ENCODE measurements around the gene GPR139.

DNA sequence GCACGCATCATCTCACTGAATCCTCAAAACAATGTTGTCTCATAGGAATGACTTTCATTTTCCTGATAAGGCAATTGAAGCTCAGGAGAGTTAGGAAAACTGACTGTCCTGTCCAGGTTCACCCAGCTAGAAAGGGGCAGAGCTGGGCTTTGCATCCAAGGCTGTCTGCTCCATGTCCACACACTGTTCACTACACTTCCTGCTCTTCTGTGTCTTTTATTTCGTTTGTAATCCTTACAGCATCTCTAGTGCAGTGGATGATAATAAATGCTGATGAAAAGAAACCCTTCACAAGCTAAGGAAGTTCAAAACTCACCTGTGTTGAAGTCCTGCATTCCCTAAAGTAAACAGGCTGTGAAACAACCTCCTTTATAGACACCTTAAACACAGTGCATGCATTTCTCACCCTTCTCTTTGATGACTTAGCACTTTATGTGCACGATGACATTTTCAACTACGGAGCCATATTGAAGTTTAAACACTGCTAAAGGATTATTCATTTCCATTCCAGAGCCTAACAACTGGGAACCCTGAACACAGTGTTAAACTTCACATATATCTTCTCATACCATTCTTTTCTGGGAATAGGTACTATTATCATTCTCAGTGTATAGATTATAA is 31.0 kb upstream of the GPR139 start:
- TF ChIP-seq ZNF354C (tag by site-specific recombination; IDR thresholded peaks at IDR 0.05; ENCODE audit: borderline replicate concordance, low read depth) (no peak), TCF7L2 (IDR thresholded peaks at IDR 0.05; ENCODE audit: borderline replicate concordance, low read depth, low read length) (no peak), ZNF747 (tag by site-specific recombination; IDR thresholded peaks at IDR 0.05) (no peak), ZNF169 (tag by site-specific recombination; IDR thresholded peaks at IDR 0.05) (no peak)
- TF ChIP-seq, protein P1, sequence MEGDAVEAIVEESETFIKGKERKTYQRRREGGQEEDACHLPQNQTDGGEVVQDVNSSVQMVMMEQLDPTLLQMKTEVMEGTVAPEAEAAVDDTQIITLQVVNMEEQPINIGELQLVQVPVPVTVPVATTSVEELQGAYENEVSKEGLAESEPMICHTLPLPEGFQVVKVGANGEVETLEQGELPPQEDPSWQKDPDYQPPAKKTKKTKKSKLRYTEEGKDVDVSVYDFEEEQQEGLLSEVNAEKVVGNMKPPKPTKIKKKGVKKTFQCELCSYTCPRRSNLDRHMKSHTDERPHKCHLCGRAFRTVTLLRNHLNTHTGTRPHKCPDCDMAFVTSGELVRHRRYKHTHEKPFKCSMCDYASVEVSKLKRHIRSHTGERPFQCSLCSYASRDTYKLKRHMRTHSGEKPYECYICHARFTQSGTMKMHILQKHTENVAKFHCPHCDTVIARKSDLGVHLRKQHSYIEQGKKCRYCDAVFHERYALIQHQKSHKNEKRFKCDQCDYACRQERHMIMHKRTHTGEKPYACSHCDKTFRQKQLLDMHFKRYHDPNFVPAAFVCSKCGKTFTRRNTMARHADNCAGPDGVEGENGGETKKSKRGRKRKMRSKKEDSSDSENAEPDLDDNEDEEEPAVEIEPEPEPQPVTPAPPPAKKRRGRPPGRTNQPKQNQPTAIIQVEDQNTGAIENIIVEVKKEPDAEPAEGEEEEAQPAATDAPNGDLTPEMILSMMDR (tag by site-specific recombination; IDR thresholded peaks at IDR 0.05): no peak
- TF ChIP-seq, protein P2, sequence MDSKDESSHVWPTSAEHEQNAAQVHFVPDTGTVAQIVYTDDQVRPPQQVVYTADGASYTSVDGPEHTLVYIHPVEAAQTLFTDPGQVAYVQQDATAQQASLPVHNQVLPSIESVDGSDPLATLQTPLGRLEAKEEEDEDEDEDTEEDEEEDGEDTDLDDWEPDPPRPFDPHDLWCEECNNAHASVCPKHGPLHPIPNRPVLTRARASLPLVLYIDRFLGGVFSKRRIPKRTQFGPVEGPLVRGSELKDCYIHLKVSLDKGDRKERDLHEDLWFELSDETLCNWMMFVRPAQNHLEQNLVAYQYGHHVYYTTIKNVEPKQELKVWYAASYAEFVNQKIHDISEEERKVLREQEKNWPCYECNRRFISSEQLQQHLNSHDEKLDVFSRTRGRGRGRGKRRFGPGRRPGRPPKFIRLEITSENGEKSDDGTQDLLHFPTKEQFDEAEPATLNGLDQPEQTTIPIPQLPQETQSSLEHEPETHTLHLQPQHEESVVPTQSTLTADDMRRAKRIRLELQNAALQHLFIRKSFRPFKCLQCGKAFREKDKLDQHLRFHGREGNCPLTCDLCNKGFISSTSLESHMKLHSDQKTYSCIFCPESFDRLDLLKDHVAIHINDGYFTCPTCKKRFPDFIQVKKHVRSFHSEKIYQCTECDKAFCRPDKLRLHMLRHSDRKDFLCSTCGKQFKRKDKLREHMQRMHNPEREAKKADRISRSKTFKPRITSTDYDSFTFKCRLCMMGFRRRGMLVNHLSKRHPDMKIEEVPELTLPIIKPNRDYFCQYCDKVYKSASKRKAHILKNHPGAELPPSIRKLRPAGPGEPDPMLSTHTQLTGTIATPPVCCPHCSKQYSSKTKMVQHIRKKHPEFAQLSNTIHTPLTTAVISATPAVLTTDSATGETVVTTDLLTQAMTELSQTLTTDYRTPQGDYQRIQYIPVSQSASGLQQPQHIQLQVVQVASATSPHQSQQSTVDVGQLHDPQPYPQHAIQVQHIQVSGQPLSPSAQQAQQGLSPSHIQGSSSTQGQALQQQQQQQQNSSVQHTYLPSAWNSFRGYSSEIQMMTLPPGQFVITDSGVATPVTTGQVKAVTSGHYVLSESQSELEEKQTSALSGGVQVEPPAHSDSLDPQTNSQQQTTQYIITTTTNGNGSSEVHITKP (tag by site-specific recombination; IDR thresholded peaks at IDR 0.05): no peak
- TF ChIP-seq, protein P3, sequence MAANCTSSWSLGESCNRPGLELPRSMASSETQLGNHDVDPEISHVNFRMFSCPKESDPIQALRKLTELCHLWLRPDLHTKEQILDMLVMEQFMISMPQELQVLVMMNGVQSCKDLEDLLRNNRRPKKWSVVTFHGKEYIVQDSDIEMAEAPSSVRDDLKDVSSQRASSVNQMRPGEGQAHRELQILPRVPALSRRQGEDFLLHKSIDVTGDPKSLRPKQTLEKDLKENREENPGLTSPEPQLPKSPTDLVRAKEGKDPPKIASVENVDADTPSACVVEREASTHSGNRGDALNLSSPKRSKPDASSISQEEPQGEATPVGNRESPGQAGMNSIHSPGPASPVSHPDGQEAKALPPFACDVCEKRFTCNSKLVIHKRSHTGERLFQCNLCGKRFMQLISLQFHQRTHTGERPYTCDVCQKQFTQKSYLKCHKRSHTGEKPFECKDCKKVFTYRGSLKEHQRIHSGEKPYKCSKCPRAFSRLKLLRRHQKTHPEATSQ (tag by site-specific recombination; IDR thresholded peaks at IDR 0.05): no peak
- TF ChIP-seq, protein P4, sequence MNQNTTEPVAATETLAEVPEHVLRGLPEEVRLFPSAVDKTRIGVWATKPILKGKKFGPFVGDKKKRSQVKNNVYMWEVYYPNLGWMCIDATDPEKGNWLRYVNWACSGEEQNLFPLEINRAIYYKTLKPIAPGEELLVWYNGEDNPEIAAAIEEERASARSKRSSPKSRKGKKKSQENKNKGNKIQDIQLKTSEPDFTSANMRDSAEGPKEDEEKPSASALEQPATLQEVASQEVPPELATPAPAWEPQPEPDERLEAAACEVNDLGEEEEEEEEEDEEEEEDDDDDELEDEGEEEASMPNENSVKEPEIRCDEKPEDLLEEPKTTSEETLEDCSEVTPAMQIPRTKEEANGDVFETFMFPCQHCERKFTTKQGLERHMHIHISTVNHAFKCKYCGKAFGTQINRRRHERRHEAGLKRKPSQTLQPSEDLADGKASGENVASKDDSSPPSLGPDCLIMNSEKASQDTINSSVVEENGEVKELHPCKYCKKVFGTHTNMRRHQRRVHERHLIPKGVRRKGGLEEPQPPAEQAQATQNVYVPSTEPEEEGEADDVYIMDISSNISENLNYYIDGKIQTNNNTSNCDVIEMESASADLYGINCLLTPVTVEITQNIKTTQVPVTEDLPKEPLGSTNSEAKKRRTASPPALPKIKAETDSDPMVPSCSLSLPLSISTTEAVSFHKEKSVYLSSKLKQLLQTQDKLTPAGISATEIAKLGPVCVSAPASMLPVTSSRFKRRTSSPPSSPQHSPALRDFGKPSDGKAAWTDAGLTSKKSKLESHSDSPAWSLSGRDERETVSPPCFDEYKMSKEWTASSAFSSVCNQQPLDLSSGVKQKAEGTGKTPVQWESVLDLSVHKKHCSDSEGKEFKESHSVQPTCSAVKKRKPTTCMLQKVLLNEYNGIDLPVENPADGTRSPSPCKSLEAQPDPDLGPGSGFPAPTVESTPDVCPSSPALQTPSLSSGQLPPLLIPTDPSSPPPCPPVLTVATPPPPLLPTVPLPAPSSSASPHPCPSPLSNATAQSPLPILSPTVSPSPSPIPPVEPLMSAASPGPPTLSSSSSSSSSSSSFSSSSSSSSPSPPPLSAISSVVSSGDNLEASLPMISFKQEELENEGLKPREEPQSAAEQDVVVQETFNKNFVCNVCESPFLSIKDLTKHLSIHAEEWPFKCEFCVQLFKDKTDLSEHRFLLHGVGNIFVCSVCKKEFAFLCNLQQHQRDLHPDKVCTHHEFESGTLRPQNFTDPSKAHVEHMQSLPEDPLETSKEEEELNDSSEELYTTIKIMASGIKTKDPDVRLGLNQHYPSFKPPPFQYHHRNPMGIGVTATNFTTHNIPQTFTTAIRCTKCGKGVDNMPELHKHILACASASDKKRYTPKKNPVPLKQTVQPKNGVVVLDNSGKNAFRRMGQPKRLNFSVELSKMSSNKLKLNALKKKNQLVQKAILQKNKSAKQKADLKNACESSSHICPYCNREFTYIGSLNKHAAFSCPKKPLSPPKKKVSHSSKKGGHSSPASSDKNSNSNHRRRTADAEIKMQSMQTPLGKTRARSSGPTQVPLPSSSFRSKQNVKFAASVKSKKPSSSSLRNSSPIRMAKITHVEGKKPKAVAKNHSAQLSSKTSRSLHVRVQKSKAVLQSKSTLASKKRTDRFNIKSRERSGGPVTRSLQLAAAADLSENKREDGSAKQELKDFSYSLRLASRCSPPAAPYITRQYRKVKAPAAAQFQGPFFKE (tag by site-specific recombination; IDR thresholded peaks at IDR 0.05; ENCODE audit: borderline replicate concordance): no peak
- TF ChIP-seq, protein P5, sequence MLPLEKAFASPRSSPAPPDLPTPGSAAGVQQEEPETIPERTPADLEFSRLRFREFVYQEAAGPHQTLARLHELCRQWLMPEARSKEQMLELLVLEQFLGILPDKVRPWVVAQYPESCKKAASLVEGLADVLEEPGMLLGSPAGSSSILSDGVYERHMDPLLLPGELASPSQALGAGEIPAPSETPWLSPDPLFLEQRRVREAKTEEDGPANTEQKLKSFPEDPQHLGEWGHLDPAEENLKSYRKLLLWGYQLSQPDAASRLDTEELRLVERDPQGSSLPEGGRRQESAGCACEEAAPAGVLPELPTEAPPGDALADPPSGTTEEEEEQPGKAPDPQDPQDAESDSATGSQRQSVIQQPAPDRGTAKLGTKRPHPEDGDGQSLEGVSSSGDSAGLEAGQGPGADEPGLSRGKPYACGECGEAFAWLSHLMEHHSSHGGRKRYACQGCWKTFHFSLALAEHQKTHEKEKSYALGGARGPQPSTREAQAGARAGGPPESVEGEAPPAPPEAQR (tag by site-specific recombination; IDR thresholded peaks at IDR 0.05): no peak
- TF ChIP-seq, protein P6, sequence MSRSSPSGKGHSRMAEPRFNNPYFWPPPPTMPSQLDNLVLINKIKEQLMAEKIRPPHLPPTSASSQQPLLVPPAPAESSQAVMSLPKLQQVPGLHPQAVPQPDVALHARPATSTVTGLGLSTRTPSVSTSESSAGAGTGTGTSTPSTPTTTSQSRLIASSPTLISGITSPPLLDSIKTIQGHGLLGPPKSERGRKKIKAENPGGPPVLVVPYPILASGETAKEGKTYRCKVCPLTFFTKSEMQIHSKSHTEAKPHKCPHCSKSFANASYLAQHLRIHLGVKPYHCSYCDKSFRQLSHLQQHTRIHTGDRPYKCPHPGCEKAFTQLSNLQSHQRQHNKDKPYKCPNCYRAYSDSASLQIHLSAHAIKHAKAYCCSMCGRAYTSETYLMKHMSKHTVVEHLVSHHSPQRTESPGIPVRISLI (tag by site-specific recombination; IDR thresholded peaks at IDR 0.05): no peak
- TF ChIP-seq, protein P7, sequence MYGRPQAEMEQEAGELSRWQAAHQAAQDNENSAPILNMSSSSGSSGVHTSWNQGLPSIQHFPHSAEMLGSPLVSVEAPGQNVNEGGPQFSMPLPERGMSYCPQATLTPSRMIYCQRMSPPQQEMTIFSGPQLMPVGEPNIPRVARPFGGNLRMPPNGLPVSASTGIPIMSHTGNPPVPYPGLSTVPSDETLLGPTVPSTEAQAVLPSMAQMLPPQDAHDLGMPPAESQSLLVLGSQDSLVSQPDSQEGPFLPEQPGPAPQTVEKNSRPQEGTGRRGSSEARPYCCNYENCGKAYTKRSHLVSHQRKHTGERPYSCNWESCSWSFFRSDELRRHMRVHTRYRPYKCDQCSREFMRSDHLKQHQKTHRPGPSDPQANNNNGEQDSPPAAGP (tag by site-specific recombination; IDR thresholded peaks at IDR 0.05): no peak
- TF ChIP-seq, protein P8, sequence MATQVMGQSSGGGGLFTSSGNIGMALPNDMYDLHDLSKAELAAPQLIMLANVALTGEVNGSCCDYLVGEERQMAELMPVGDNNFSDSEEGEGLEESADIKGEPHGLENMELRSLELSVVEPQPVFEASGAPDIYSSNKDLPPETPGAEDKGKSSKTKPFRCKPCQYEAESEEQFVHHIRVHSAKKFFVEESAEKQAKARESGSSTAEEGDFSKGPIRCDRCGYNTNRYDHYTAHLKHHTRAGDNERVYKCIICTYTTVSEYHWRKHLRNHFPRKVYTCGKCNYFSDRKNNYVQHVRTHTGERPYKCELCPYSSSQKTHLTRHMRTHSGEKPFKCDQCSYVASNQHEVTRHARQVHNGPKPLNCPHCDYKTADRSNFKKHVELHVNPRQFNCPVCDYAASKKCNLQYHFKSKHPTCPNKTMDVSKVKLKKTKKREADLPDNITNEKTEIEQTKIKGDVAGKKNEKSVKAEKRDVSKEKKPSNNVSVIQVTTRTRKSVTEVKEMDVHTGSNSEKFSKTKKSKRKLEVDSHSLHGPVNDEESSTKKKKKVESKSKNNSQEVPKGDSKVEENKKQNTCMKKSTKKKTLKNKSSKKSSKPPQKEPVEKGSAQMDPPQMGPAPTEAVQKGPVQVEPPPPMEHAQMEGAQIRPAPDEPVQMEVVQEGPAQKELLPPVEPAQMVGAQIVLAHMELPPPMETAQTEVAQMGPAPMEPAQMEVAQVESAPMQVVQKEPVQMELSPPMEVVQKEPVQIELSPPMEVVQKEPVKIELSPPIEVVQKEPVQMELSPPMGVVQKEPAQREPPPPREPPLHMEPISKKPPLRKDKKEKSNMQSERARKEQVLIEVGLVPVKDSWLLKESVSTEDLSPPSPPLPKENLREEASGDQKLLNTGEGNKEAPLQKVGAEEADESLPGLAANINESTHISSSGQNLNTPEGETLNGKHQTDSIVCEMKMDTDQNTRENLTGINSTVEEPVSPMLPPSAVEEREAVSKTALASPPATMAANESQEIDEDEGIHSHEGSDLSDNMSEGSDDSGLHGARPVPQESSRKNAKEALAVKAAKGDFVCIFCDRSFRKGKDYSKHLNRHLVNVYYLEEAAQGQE (tag by site-specific recombination; IDR thresholded peaks at IDR 0.05): no peak
